Heart left ventricle (tissue), 13 donors: ENCODE data around the gene SYNDIG1.

Experiments used
- CTCF ChIP-seq, 12 donors: fragments of 200-600 bp; sonication (generic) in 4 of 12; IDR thresholded peaks; one replicate each; pipeline versions ENCODE4 v1.5.0 to v1.8.0; 2018 to 2022; ENCODE audit warnings: antibody characterized with exemption in 12 of 12, mild to moderate bottlenecking in 5 of 12
- POLR2A ChIP-seq, 2 donors: fragments of 450-650 bp; IDR thresholded peaks; one replicate each; pipeline ENCODE4 v1.6.1; 2017; ENCODE audit warnings: antibody characterized with exemption in 2 of 2, mild to moderate bottlenecking in 2 of 2, moderate library complexity in 2 of 2
- donor health status: ischemic (EF 13 %, LVEDD 7.1; RV severe dilation, severe dysfunction).
- donor health status: DM: no; HTN: yes; CAD: no.
- donor health status: DM: no; HTN: no; CAD: no.
- donor health status: ischemic (EF 25% LVEDD 6.9; RV normal size, moderate dysfunction).
- donor health status: ischemic (EF 25% LVEDD 5.7; RV mildly dilated, moderate dysfunction).
- donor health status: ischemic (EF 35%, LVEDD 5.7; RV mildly dilated, moderate dysfunction).
- donor health status: nonischemic (EF 11% LVEDD 7.7; RV severe dilation, severe dysfunction).
- donor health status: DM: yes; HTN: yes; CAD: no.
- donor health status: PGD.
- donor health status: ischemic (EF 29% LVEDD 5.4; RV normal size, mild dysfunction).
- donor health status: nonischemic (EF 23%, LVEDD 6.1; RV moderate dilation, normal function).

GRCh38 chr20:24657196-24657595, 187.8 kb downstream of the SYNDIG1 start:
- TF ChIP-seq CTCF (IDR thresholded peaks at IDR 0.05), result no peak
- TF ChIP-seq POLR2A (IDR thresholded peaks at IDR 0.05), result no peak
